K562 (cell line): ENCODE results near the gene NAP1L4. TPM values are rescaled to one million over a fixed set of nuclear protein-coding genes. Genes with fewer than 3 reads are reported as not detected.
A peak's percentile ranks its signal among the peaks of the same experiment; 100 is the strongest.

ENCODE experiments used
- CHAMP1 ChIP-seq: fragments of 450-650 bp; IDR thresholded peaks from 2 replicates; pipeline ENCODE4 v1.6.1; 2016; ENCODE audit warnings: mild to moderate bottlenecking
- DEAF1 ChIP-seq: fragments of 450-650 bp; formaldehyde crosslinking; IDR thresholded peaks from 2 replicates; pipeline ENCODE4 v1.4.0; 2020; ENCODE audit warnings: mild to moderate bottlenecking, moderate library complexity
- HIVEP1 ChIP-seq: fragments of 250-450 bp; sonication (Bioruptor Pico); IDR thresholded peaks from 2 replicates; pipeline ENCODE4 v1.4.0; 2020; ENCODE audit warnings: mild to moderate bottlenecking
- MAZ ChIP-seq, 2 experiments: fragments of 450-650 bp in 1 of 2; sonication (generic) in 1 of 2; formaldehyde crosslinking; IDR thresholded peaks in 1 of 2; conservative IDR thresholded peaks in 1 of 2; 2 replicates each; pipeline versions ENCODE4 v1.4.0 to v1.5.0; 2020; ENCODE audit warnings: mild to moderate bottlenecking in 1 of 2, missing genetic modification reagents in 1 of 2
- MEIS2 ChIP-seq: fragments of 450-650 bp; IDR thresholded peaks from 2 replicates; pipeline ENCODE4 v1.6.1; 2014; ENCODE audit warnings: mild to moderate bottlenecking; ENCODE audit not compliant: partially characterized antibody
- PURB ChIP-seq: sonication (generic); formaldehyde crosslinking; IDR thresholded peaks from 2 replicates; pipeline ENCODE4 v1.9.0; 2021; ENCODE audit warnings: low read depth, mild to moderate bottlenecking, missing genetic modification reagents
- TGIF2 ChIP-seq: sonication (generic); formaldehyde crosslinking; IDR thresholded peaks from 2 replicates; pipeline ENCODE4 v1.8.1; 2022; ENCODE audit warnings: mild to moderate bottlenecking, missing genetic modification reagents, moderate library complexity
- TRIM28 ChIP-seq: fragments of 450-650 bp; IDR thresholded peaks from 2 replicates; pipeline ENCODE4 v1.6.1; 2017
- UBTF ChIP-seq, 2 experiments: IDR thresholded peaks; 2 replicates each; pipeline ENCODE4 v1.6.1; 2012; ENCODE audit warnings: improper control_type of control experiment in 2 of 2, low read depth in 2 of 2, low read length in 2 of 2, borderline replicate concordance in 1 of 2
- ZBED1 ChIP-seq: IDR thresholded peaks from 2 replicates; pipeline ENCODE4 v1.6.1; 2014
- ZBTB5 ChIP-seq: fragments of 450-650 bp; IDR thresholded peaks from 2 replicates; pipeline ENCODE4 v1.6.1; 2017; ENCODE audit warnings: antibody characterized with exemption
- ZFP91 ChIP-seq: sonication (generic); formaldehyde crosslinking; IDR thresholded peaks from 2 replicates; pipeline ENCODE4 v1.8.0; 2022; ENCODE audit warnings: mild to moderate bottlenecking, missing genetic modification reagents
- ZNF408 ChIP-seq: fragments of 250-450 bp; sonication (Bioruptor Pico); IDR thresholded peaks from 2 replicates; pipeline ENCODE4 v1.4.0; 2020; ENCODE audit warnings: low read depth, mild to moderate bottlenecking, moderate library complexity
- ZNF644 ChIP-seq: fragments of 200-800 bp; sonication (Bioruptor generic); IDR thresholded peaks from 2 replicates; pipeline ENCODE4 v1.6.1; 2016; ENCODE audit warnings: low read depth, missing genetic modification characterization, missing compliant biosample characterization
- ZNF707 ChIP-seq: fragments of 250-450 bp; sonication (Bioruptor Pico); conservative IDR thresholded peaks from 2 replicates; pipeline ENCODE4 v1.8.0; 2022; ENCODE audit warnings: inconsistent platforms, mild to moderate bottlenecking, moderate library complexity
- polyA plus RNA-seq, 8 experiments: library from polyadenylated mRNA; depleted of rRNA in 4 of 8; stranded (reverse) in 5 of 8; unstranded in 3 of 8; fragments of >200 nt; fragmentation: Nextera tagmentation in 2 of 8; fragmentation: Illumina TruSeq in 1 of 8; extraction: Ambion mirVana in 2 of 8; extraction: Trizol in 1 of 8; gene quantifications; 2 replicates each; pipeline versions ENCODE4 v1.2.1 to v1.2.3, GENCODE V29; 2011 to 2014; ENCODE audit warnings: inconsistent platforms in 1 of 8, missing spikeins in 1 of 8
- total RNA-seq, 7 experiments: library from RNA; depleted of rRNA in 6 of 7; stranded (reverse); fragments of >200 nt in 6 of 7; fragmentation: Illumina TruSeq in 2 of 7; extraction: Trizol in 2 of 7; gene quantifications; 2 replicates each; pipeline versions ENCODE4 v1.2.1 to v1.2.3, GENCODE V29; 2011 to 2021; ENCODE audit warnings: low replicate concordance in 1 of 7
- TF ChIP-seq, protein P1 (sequence below): fragments of 450-650 bp; IDR thresholded peaks from 2 replicates; pipeline ENCODE4 v1.6.1; 2016; ENCODE audit warnings: low read depth, mild to moderate bottlenecking, moderate library complexity

Gene NAP1L4
- total and polyA plus RNA-seq, 9 of the 15 experiments (the other 6 are each of a cell fraction or from before 2014, with no cell fraction given) = 34.1 to 237 (median 179) TPM

DNA sequence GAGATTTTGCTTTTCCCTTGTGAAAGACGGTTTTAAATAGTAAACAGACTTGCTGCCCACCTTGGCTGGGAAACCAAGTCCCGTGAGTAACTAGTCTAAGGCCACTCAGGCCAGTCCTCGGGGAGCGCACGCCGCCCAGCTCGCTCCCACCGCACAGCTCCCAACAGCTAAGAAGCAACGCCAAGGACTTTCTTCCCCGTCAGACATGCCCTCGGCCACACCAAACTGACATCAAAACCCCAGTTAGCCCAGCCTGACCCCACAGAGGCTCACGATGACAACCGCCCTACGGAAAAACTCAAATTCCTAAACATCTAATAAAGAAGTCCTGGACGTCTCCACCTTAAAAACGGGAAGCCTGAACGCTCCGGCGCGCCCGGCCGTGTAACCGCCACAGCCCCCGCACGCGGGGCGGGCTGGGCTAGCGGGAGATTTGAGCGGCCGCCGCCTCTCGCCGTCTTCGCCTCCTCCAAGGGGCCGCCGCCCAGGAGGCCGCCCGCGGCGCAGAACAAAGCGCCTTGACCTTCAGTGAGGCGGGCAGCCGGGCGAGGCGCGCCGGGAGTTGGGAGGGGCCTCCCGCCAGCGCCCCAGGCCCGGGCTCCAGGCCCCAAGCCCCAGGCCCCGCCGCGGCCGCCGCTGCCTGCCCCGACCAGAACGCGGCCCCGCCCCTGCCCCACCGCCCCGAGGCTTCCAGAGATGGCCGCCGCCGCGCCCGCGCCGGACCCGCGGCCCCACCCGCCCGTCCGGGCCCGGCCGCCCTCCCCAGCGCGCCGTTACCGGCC is 486 bp downstream of the NAP1L4 start (continued):
- TF ChIP-seq TRIM28 = no peak
- no peak for TF ChIP-seq ZNF644
- TF ChIP-seq DEAF1 (CRISPR knock-in tag) = no peak
- TF ChIP-seq ZNF707 (CRISPR knock-in tag) = no peak
- TF ChIP-seq MAZ (CRISPR knock-in tag; conservative IDR thresholded peaks at IDR 0.05 in 1 of 2, IDR thresholded peaks at IDR 0.05 in 1 of 2) = peak; percentile 67 to 81; a peak in 3 of 4 replicates
- TF ChIP-seq ZBTB5 = no peak
- TF ChIP-seq, protein P1, sequence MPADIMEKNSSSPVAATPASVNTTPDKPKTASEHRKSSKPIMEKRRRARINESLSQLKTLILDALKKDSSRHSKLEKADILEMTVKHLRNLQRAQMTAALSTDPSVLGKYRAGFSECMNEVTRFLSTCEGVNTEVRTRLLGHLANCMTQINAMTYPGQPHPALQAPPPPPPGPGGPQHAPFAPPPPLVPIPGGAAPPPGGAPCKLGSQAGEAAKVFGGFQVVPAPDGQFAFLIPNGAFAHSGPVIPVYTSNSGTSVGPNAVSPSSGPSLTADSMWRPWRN = no peak
- TF ChIP-seq TGIF2 = no peak
- peak in 1 of 2 experiments; percentile 64; a peak in 1 of 4 replicates for TF ChIP-seq UBTF (IDR thresholded peaks at IDR 0.05; ENCODE audit: borderline replicate concordance in 1 of 2, low read depth in 2 of 2, low read length in 2 of 2)
- no peak for TF ChIP-seq CHAMP1
- TF ChIP-seq ZNF408 (CRISPR knock-in tag) = no peak
- no peak for TF ChIP-seq HIVEP1 (CRISPR knock-in tag)
- TF ChIP-seq ZBED1 = no peak
- no peak for TF ChIP-seq ZFP91 (CRISPR knock-in tag)
- TF ChIP-seq PURB (CRISPR knock-in tag) = no peak
- no peak for TF ChIP-seq MEIS2
